ENCODE results near the gene LRRC7.

Gene LRRC7

DNA sequence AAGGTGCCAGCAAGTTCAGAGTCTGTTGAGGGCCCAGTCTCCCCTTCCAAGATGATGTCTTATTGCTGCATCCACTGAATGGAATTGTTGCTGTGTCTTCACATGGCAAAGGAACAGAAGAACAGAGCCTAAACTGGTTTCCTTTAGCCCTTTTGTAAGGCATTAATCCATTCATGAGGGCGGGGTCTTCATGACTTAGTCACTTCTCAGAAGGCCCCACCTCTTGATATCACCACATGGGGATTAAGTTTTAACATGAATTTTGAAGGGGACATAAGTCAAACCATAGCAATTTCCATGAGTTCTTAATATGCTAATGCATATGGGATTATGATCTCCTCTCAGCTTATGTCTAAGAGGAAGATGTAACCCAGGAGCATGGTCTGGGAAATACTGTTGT, 182.9 kb downstream of the LRRC7 start:
- Histone ChIP-seq H3K4me1 (ENCODE audit: control insufficient read depth, insufficient read depth, low read length) (no peaks in the 10 kb centered on the region), H3K27me3 (ENCODE audit: control insufficient read depth, insufficient read depth, low read length) (no peaks in the 10 kb centered on the region), H3K9me3 (ENCODE audit: control insufficient read depth, low read length) (no peaks in the 10 kb centered on the region), H3K4me3 (ENCODE audit: low read length) (no peak overlapping the region), H3K36me3 (ENCODE audit: control insufficient read depth, insufficient read depth, low read length) (no peaks in the 10 kb centered on the region), H3K9ac (ENCODE audit: low read length) (no peak overlapping the region)

DNA sequence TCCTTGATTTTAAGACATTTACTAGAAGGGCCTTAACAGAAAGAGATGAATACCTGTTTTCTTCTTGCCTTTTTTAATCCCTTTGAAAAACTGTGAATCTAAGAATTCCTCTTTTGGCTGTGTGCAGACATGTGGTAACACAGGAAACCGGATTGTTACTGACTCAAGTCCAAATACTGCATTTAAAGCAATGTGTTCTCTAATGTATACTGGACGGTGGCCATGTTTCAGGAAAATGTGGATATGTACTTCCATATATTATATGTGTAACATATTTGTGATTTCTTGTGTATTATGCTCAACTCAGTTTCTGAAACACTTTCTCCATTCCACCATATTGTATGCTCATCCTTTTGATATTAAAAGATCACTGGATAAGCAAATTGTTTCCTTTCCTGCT, 185.1 kb downstream of the LRRC7 start:
- H3K9me3 ChIP-seq (ENCODE audit: control insufficient read depth, low read length) = no peaks in the 10 kb centered on the region
- no peaks in the 10 kb centered on the region for H3K4me1 ChIP-seq (ENCODE audit: control insufficient read depth, insufficient read depth, low read length)
- H3K9ac ChIP-seq (ENCODE audit: low read length) = no peak overlapping the region
- H3K4me3 ChIP-seq (ENCODE audit: low read length) = no peak overlapping the region
- H3K27me3 ChIP-seq (ENCODE audit: control insufficient read depth, insufficient read depth, low read length) = no peaks in the 10 kb centered on the region
- H3K36me3 ChIP-seq (ENCODE audit: control insufficient read depth, insufficient read depth, low read length) = no peaks in the 10 kb centered on the region

DNA sequence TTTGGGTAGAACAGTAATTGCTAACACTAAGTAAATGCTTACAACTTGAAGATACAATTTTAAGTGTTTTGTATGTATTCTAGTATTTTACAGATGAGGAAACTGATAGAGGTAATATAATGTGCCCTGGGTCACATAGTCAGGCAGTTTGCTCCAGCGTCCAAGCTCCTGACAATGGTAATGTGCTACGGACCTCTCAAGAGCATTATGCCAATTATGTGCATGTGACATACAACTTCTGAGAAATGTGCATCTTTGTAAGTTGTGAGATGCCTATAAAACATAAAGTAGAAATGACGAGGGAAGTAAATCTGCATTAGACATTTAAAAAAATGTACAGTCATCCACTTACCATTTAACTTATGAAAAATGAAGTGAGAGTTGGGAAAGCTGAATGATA, 186.8 kb downstream of the LRRC7 start:
- no peak overlapping the region for H3K9ac ChIP-seq (ENCODE audit: low read length)
- no peaks in the 10 kb centered on the region for H3K36me3 ChIP-seq (ENCODE audit: control insufficient read depth, insufficient read depth, low read length)
- H3K27me3 ChIP-seq (ENCODE audit: control insufficient read depth, insufficient read depth, low read length) = no peaks in the 10 kb centered on the region
- no peaks in the 10 kb centered on the region for H3K9me3 ChIP-seq (ENCODE audit: control insufficient read depth, low read length)
- H3K4me3 ChIP-seq (ENCODE audit: low read length) = no peak overlapping the region
- no peaks in the 10 kb centered on the region for H3K4me1 ChIP-seq (ENCODE audit: control insufficient read depth, insufficient read depth, low read length)

DNA sequence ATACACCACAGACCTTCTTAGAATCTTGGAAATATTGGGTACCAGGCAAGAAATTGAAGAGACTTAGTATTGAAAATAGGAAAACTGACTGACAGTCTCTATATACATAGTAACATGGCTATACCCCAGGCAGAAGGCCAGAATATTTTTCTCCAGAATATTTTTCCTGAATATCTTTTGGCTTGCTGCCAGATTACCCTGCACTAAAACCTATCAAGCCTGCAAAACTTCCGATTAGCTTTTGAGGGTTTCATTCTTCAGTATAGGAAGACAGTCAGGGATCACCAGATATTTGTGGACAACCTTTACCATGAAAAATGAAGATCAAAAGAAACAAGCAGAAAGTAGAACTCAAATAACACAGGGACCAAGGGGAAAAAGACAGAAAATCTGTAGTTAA, 187.9 kb downstream of the LRRC7 start:
- no peaks in the 10 kb centered on the region for H3K9me3 ChIP-seq (ENCODE audit: control insufficient read depth, low read length)
- H3K27me3 ChIP-seq (ENCODE audit: control insufficient read depth, insufficient read depth, low read length) = no peaks in the 10 kb centered on the region
- no peaks in the 10 kb centered on the region for H3K36me3 ChIP-seq (ENCODE audit: control insufficient read depth, insufficient read depth, low read length)
- H3K4me1 ChIP-seq (ENCODE audit: control insufficient read depth, insufficient read depth, low read length) = no peaks in the 10 kb centered on the region
- H3K9ac ChIP-seq (ENCODE audit: low read length) = no peak overlapping the region
- H3K4me3 ChIP-seq (ENCODE audit: low read length) = no peak overlapping the region

DNA sequence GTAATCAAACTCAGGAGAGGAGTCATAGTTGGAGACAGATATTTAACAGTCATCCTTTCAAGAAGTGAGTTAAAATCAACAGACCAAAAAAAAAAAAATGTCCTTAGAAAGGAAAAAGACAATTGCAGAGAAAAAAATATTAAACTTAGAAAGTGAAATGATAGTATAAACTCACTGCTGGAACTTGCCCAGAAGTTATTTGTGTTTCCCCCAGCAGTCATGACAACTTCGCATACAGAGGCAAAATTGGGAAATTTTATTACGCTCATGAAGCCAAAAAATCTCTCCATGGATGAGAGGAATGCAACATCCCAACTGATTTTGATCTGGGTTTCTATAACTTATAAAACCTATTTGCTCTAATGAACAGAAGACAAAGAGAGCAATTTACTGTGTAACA, 198.2 kb downstream of the LRRC7 start:
- Histone ChIP-seq H3K4me1 (ENCODE audit: control insufficient read depth, insufficient read depth, low read length) (no peaks in the 10 kb centered on the region), H3K36me3 (ENCODE audit: control insufficient read depth, insufficient read depth, low read length) (no peaks in the 10 kb centered on the region), H3K27me3 (ENCODE audit: control insufficient read depth, insufficient read depth, low read length) (no peaks in the 10 kb centered on the region), H3K4me3 (ENCODE audit: low read length) (no peak overlapping the region), H3K9ac (ENCODE audit: low read length) (no peak overlapping the region), H3K9me3 (ENCODE audit: control insufficient read depth, low read length) (no peaks in the 10 kb centered on the region)

DNA sequence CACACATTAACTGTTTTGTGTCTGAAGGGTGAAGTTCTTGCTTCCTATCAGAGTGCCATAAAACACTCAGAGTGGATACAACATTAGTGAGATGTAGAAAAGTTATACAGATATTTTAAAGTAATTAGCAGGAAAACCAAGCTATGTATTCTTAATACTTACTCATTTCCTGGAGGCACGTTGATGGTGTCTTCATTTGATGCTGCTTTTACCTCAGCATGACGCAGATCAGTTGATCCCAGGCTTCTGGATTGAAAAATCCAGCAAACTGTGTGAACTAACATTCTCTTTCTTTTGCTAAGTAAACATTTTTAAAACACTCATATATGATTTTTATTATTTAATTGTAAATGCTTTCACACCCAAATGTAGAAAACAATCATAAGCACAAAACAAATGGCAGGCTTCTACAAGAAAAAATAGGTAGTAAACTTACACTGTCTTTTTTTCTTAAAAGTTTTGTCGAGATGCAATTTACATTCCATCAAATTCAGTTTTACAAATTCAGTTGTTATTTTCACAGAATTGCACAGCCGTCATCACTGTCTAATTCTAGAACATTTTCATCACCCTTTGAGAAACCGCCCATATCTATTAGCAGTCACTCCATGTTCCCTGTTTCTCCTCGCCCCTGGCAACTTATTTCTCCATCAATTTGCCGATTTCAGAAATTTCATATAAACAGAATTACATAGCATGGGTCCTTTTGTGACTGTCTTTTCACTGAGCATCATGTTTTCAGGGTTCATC, 198.9 kb downstream of the LRRC7 start:
- Histone ChIP-seq H3K9me3 (ENCODE audit: control insufficient read depth, low read length) (no peaks in the 10 kb centered on the region), H3K4me1 (ENCODE audit: control insufficient read depth, insufficient read depth, low read length) (no peaks in the 10 kb centered on the region), H3K4me3 (ENCODE audit: low read length) (no peak overlapping the region), H3K9ac (ENCODE audit: low read length) (no peak overlapping the region), H3K27me3 (ENCODE audit: control insufficient read depth, insufficient read depth, low read length) (no peaks in the 10 kb centered on the region), H3K36me3 (ENCODE audit: control insufficient read depth, insufficient read depth, low read length) (no peaks in the 10 kb centered on the region)

DNA sequence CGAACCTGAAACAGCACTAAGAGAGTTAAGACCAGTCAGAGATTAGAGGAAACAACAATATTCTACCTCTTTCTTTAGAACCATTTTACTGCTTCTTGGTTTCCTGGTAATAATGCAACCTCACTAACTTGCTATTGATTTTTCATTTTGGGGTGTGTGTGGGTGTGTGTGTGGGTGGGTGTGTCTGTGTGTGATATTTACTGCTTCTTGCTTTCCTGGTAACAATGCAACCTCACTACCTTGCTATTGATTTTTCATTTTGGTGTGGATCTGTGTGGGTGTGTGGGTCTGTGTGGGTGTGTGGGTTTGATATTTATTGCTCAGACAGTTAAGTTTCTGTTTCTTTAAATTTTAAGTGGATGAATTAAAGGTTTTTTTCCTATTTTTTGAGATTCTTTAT, 208.8 kb downstream of the LRRC7 start:
- H3K36me3 ChIP-seq (ENCODE audit: control insufficient read depth, insufficient read depth, low read length) = no peaks in the 10 kb centered on the region
- peaks cover 10% of the 10 kb centered on the region for H3K4me1 ChIP-seq (ENCODE audit: control insufficient read depth, insufficient read depth, low read length)
- H3K4me3 ChIP-seq (ENCODE audit: low read length) = no peak overlapping the region
- H3K9me3 ChIP-seq (ENCODE audit: control insufficient read depth, low read length) = no peaks in the 10 kb centered on the region
- no peak overlapping the region for H3K9ac ChIP-seq (ENCODE audit: low read length)
- H3K27me3 ChIP-seq (ENCODE audit: control insufficient read depth, insufficient read depth, low read length) = no peaks in the 10 kb centered on the region

DNA sequence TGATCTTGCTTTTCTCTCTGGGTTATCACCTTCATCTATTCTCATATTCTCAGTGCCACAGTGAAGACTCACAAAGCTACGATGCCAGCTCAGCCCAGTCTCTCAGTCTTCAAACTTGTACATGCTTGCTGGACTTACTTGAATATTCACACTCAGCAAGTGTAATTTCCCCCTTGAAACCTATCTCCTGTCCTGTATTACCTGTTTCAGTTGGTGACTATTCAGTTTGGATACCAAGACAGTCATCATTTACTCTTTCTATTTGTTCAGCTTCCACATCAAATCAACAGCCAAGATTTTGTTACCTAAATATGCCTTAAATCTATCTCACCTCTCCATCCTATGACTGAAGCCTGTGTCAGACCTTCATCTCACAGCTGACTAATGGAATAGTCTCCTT, 209.7 kb downstream of the LRRC7 start:
- no peaks in the 10 kb centered on the region for H3K9me3 ChIP-seq (ENCODE audit: control insufficient read depth, low read length)
- H3K27me3 ChIP-seq (ENCODE audit: control insufficient read depth, insufficient read depth, low read length) = no peaks in the 10 kb centered on the region
- H3K4me3 ChIP-seq (ENCODE audit: low read length) = no peak overlapping the region
- no peaks in the 10 kb centered on the region for H3K36me3 ChIP-seq (ENCODE audit: control insufficient read depth, insufficient read depth, low read length)
- H3K9ac ChIP-seq (ENCODE audit: low read length) = no peak overlapping the region
- H3K4me1 ChIP-seq (ENCODE audit: control insufficient read depth, insufficient read depth, low read length) = peaks cover 10% of the 10 kb centered on the region

DNA sequence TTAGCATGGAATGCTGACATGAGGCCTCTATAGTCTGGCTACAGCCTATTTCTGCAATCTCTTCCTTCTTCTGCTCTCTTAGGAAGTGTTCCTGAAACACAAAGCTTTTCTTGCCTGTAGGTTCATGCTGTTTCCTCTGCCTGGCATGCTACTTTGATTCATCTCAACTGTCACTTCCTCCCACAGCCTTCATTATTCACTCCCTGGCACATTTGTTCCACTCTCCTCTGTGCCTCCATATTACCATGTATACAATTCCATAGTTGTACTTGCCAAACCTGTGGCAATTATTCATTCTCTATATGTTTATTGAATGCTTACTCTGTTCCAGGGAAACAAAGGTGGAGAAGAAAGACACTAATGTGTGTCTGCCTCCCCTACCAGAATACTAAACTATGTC, 210.2 kb downstream of the LRRC7 start:
- H3K4me3 ChIP-seq (ENCODE audit: low read length) = no peak overlapping the region
- H3K9ac ChIP-seq (ENCODE audit: low read length) = no peak overlapping the region
- H3K4me1 ChIP-seq (ENCODE audit: control insufficient read depth, insufficient read depth, low read length) = peaks cover 10% of the 10 kb centered on the region
- H3K9me3 ChIP-seq (ENCODE audit: control insufficient read depth, low read length) = no peaks in the 10 kb centered on the region
- H3K27me3 ChIP-seq (ENCODE audit: control insufficient read depth, insufficient read depth, low read length) = no peaks in the 10 kb centered on the region
- H3K36me3 ChIP-seq (ENCODE audit: control insufficient read depth, insufficient read depth, low read length) = no peaks in the 10 kb centered on the region

DNA sequence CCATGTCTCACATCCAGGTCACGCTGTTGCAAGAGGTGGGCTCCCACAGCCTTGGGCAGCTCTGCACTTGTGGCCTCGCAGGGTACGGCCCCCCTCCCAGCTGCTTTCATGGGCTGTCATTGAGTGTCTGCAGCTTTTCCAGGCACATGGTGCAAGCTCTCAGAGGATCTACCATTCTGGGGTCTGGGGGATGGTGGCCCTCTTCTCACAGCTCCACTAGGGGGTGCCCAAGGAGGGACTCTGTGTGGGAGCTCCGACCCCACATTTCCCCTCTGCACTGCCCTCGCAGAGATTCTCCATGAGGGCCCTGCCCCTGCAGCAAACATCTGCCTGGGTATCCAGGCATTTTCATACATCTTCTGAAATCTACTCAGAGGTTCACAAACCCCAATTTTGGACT, 219.4 kb downstream of the LRRC7 start:
- Histone ChIP-seq H3K4me3 (ENCODE audit: low read length) (no peak overlapping the region), H3K27me3 (ENCODE audit: control insufficient read depth, insufficient read depth, low read length) (no peaks in the 10 kb centered on the region), H3K9ac (ENCODE audit: low read length) (no peak overlapping the region), H3K4me1 (ENCODE audit: control insufficient read depth, insufficient read depth, low read length) (no peaks in the 10 kb centered on the region), H3K36me3 (ENCODE audit: control insufficient read depth, insufficient read depth, low read length) (no peaks in the 10 kb centered on the region), H3K9me3 (ENCODE audit: control insufficient read depth, low read length) (no peaks in the 10 kb centered on the region)

DNA sequence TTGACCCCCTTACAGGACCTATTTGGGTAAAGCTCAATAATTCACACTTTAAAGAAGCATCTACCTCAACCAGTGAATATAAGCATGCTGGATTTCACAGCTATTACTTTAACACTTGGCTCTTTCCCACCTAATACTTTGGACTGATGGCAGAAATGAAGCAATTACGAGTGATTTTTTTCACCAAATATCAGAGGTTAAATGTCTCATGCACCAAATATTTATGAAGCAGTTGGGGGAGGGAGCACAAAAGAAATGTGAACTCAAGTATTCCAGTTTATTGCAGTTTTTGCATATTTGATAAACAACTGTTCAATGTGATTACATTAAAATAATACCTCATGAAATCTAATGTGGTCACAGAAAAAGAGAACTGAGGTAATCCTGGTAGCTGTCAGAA, 223.6 kb downstream of the LRRC7 start:
- no peak overlapping the region for H3K4me3 ChIP-seq (ENCODE audit: low read length)
- H3K4me1 ChIP-seq (ENCODE audit: control insufficient read depth, insufficient read depth, low read length) = no peaks in the 10 kb centered on the region
- no peak overlapping the region for H3K9ac ChIP-seq (ENCODE audit: low read length)
- H3K27me3 ChIP-seq (ENCODE audit: control insufficient read depth, insufficient read depth, low read length) = no peaks in the 10 kb centered on the region
- H3K36me3 ChIP-seq (ENCODE audit: control insufficient read depth, insufficient read depth, low read length) = no peaks in the 10 kb centered on the region
- no peaks in the 10 kb centered on the region for H3K9me3 ChIP-seq (ENCODE audit: control insufficient read depth, low read length)

DNA sequence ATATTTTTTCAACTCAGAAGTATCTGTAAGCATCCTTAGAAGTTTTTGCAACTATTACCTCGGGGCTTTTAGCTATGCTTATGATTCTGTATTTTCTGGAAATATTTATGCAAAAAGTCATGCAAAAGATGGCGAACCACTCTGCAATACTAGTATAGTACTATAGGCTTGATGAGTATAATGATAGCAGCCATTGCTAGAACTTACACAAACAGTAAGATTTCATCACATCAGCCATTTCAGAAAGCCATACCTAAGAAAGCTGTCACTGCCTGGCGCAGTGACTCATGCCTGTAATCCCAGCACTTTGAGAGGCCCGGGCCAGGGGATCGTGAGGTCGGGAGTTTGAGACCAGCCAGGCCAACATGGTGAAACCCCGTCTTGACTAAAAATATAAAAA, 227.1 kb downstream of the LRRC7 start:
- no peak overlapping the region for H3K4me3 ChIP-seq (ENCODE audit: low read length)
- H3K36me3 ChIP-seq (ENCODE audit: control insufficient read depth, insufficient read depth, low read length) = no peaks in the 10 kb centered on the region
- H3K27me3 ChIP-seq (ENCODE audit: control insufficient read depth, insufficient read depth, low read length) = no peaks in the 10 kb centered on the region
- no peak overlapping the region for H3K9ac ChIP-seq (ENCODE audit: low read length)
- no peaks in the 10 kb centered on the region for H3K4me1 ChIP-seq (ENCODE audit: control insufficient read depth, insufficient read depth, low read length)
- no peaks in the 10 kb centered on the region for H3K9me3 ChIP-seq (ENCODE audit: control insufficient read depth, low read length)

DNA sequence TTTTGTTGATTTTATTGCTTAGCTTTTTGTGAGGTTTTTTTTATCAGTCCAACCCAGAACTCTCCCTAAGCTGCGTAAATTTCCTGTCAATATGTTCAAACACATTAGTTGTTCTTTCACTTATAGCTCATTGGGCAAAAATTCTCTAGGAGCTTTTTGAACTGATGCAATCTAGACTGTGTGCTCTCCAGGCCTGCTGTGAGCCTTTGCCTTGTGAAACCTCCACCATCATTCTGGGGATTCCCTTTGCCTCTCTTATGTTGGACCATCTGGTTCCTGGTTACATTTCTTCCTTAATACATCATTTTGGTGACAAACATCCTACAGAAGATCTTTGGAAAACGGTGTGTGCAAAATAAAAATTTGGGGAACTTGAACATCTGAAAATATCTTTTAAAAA, 247.2 kb downstream of the LRRC7 start:
- H3K9me3 ChIP-seq (ENCODE audit: control insufficient read depth, low read length) = no peaks in the 10 kb centered on the region
- H3K4me1 ChIP-seq (ENCODE audit: control insufficient read depth, insufficient read depth, low read length) = no peaks in the 10 kb centered on the region
- no peak overlapping the region for H3K4me3 ChIP-seq (ENCODE audit: low read length)
- no peak overlapping the region for H3K9ac ChIP-seq (ENCODE audit: low read length)
- H3K36me3 ChIP-seq (ENCODE audit: control insufficient read depth, insufficient read depth, low read length) = no peaks in the 10 kb centered on the region
- H3K27me3 ChIP-seq (ENCODE audit: control insufficient read depth, insufficient read depth, low read length) = no peaks in the 10 kb centered on the region

Measured in mucosa of stomach (tissue), 1 donor.